Stimulated activated CD8-positive, alpha-beta memory T cell treated with anti-CD3 and anti-CD28 coated beads, Interleukin-7, amount 100 ng/mL, for 4 hours (primary cell): ENCODE results near the gene TMEM239.
"Not testable (repeated sequence)": the region's sequence is repeated elsewhere in the genome, so short reads cannot be mapped to it uniquely, and the experiment has no call there.

ENCODE experiments used
- DNase-seq, 2 donors: peaks; one replicate each; pipeline ENCODE4 v3.0.0-alpha.2; 2020; ENCODE audit warnings: low read depth in 2 of 2

TMEM239 gene

GRCh38 chr20:2799688-2800520 is 16.3 kb upstream of the TMEM239 start:
- no peak for DNase-seq

GRCh38 chr20:2800521-2801285 is 15.5 kb upstream of the TMEM239 start, which contains the start of gene CPXM1:
CPXM1 (minus strand) TSS chr20:2800627; CDS start chr20:2800572, 55 bp downstream.
- no peak for DNase-seq

- DNase-seq, result no peak
Measured at GRCh38 chr20:2801286-2801728, 14.9 kb upstream of the TMEM239 start.

GRCh38 chr20:2804041-2804828 is 11.9 kb upstream of the TMEM239 start:
- no peak for DNase-seq

- no peak for DNase-seq
Measured at GRCh38 chr20:2804852-2805688, 11.1 kb upstream of the TMEM239 start.

GRCh38 chr20:2805689-2806350 is 10.3 kb upstream of the TMEM239 start:
- no peak for DNase-seq

- no peak for DNase-seq
Measured at GRCh38 chr20:2806351-2806701, 9.8 kb upstream of the TMEM239 start.

GRCh38 chr20:2807019-2807418 is 9.1 kb upstream of the TMEM239 start:
- no peak for DNase-seq

- not testable (repeated sequence) for DNase-seq
Measured at GRCh38 chr20:2807929-2808328, 8.2 kb upstream of the TMEM239 start.

GRCh38 chr20:2809690-2810089 is 6.5 kb upstream of the TMEM239 start:
- DNase-seq, result no peak

- no peak for DNase-seq
Measured at GRCh38 chr20:2812189-2812588, 4.0 kb upstream of the TMEM239 start.

- DNase-seq, result no peak
Measured at GRCh38 chr20:2814076-2814475, 2.1 kb upstream of the TMEM239 start.

- DNase-seq, result no peak
Measured at GRCh38 chr20:2814587-2815051, 1.5 kb upstream of the TMEM239 start, which contains the start of gene C20orf141. C20orf141 (plus strand) TSS chr20:2814987; CDS start chr20:2815185, 198 bp downstream.

GRCh38 chr20:2815242-2815900 is 793 bp upstream of the TMEM239 start:
- DNase-seq, result no peak

- DNase-seq, result no peak
Measured at GRCh38 chr20:2816583-2817340, 598 bp downstream of the TMEM239 start.

GRCh38 chr20:2817341-2817726 is 1.2 kb downstream of the TMEM239 start:
- no peak for DNase-seq

- no peak for DNase-seq
Measured at GRCh38 chr20:2817891-2818595, 1.9 kb downstream of the TMEM239 start.

GRCh38 chr20:2820084-2820895 is 4.1 kb downstream of the TMEM239 start:
- no peak for DNase-seq
